Sigmoid colon (tissue), 4 donors: ENCODE results near the gene FRRS1L.

ENCODE experiments used
- EP300 ChIP-seq, 4 donors: sonication (generic); formaldehyde crosslinking; IDR thresholded peaks; one replicate each; pipeline ENCODE4 v1.6.1; 2017; ENCODE audit warnings: antibody characterized with exemption in 4 of 4
- POLR2A ChIP-seq, 2 donors: fragments of 450-650 bp; IDR thresholded peaks; one replicate each; pipeline ENCODE4 v1.6.1; 2016; ENCODE audit warnings: antibody characterized with exemption in 2 of 2, mild to moderate bottlenecking in 2 of 2, moderate library complexity in 2 of 2
- POLR2AphosphoS5 ChIP-seq, 4 donors: sonication (generic); formaldehyde crosslinking; IDR thresholded peaks; one replicate each; pipeline ENCODE4 v1.6.1; 2017; ENCODE audit warnings: antibody characterized with exemption in 4 of 4
- TF ChIP-seq, protein P1 (sequence below), 4 experiments: fragments of 450-650 bp in 3 of 4; fragments of 200-600 bp in 1 of 4; IDR thresholded peaks; one replicate each; pipeline ENCODE4 v1.5.1; 2016 to 2019; ENCODE audit warnings: antibody characterized with exemption in 4 of 4, mild to moderate bottlenecking in 3 of 4, moderate library complexity in 2 of 4

DNA sequence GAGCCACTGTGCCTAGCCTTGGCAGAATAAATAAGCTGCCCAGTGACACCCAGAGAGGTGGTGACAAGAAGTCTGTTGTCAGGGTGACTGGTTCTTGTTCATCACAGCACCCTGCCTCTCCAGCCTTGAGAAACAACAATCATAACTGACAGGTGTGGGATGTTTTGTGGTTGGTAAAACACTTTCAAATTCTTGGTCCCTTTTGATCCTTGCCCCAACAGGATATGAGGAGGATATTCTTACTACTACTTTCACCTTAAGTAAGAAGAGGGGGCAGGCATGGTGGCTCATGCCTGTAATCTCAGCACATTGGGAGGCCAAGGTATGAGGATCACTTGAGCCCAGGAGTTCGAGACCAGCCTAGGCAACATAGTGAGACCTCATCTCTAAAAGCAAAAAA, 14.2 kb upstream of the FRRS1L start:
- TF ChIP-seq POLR2AphosphoS5 (IDR thresholded peaks at IDR 0.05) (no peak), POLR2A (IDR thresholded peaks at IDR 0.05) (no peak), EP300 (IDR thresholded peaks at IDR 0.05) (no peak)
- TF ChIP-seq, protein P1, sequence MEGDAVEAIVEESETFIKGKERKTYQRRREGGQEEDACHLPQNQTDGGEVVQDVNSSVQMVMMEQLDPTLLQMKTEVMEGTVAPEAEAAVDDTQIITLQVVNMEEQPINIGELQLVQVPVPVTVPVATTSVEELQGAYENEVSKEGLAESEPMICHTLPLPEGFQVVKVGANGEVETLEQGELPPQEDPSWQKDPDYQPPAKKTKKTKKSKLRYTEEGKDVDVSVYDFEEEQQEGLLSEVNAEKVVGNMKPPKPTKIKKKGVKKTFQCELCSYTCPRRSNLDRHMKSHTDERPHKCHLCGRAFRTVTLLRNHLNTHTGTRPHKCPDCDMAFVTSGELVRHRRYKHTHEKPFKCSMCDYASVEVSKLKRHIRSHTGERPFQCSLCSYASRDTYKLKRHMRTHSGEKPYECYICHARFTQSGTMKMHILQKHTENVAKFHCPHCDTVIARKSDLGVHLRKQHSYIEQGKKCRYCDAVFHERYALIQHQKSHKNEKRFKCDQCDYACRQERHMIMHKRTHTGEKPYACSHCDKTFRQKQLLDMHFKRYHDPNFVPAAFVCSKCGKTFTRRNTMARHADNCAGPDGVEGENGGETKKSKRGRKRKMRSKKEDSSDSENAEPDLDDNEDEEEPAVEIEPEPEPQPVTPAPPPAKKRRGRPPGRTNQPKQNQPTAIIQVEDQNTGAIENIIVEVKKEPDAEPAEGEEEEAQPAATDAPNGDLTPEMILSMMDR (IDR thresholded peaks at IDR 0.05) = no peak
